Breast epithelium (tissue), 4 donors: ENCODE data around the gene PHAX. TPM values are rescaled to one million over a fixed set of nuclear protein-coding genes. Genes with fewer than 3 reads are reported as not detected.

ENCODE experiments used
- DNase-seq, 2 donors: peaks; one replicate each; pipeline ENCODE4 v3.0.0-alpha.2; 2019; ENCODE audit warnings: low spot score in 2 of 2
- H3K27ac ChIP-seq, 2 donors: fragments of 200-600 bp; sonication (generic) in 1 of 2; one replicate each; pipeline ENCODE4 v1.5.1; 2016 to 2019; ENCODE audit warnings: mild to moderate bottlenecking in 1 of 2
- H3K27me3 ChIP-seq, 2 donors: fragments of 200-600 bp; sonication (generic) in 1 of 2; one replicate each; pipeline versions ENCODE4 v1.5.1 to v1.6.0; 2017 to 2019; ENCODE audit warnings: control low read depth in 1 of 2, mild to moderate bottlenecking in 1 of 2
- H3K36me3 ChIP-seq: fragments of 200-600 bp; one replicate; pipeline ENCODE4 v1.5.1; 2019
- H3K4me1 ChIP-seq, 2 donors: fragments of 200-600 bp; sonication (generic); one replicate each; pipeline ENCODE4 v1.5.1; 2016 to 2019; ENCODE audit warnings: control low read depth in 1 of 2
- H3K4me3 ChIP-seq, 3 donors: fragments of 200-600 bp; sonication (generic); 1 replicate in 2 of 3; 2 replicates in 1 of 3; pipeline ENCODE4 v1.5.1; 2016 to 2019; ENCODE audit warnings: mild to moderate bottlenecking in 3 of 3, moderate library complexity in 2 of 3
- H3K9me3 ChIP-seq, 2 donors: fragments of 200-600 bp; sonication (generic) in 1 of 2; one replicate each; pipeline ENCODE4 v1.5.1; 2016 to 2019; ENCODE audit warnings: control low read depth in 1 of 2
- POLR2A ChIP-seq: fragments of 450-650 bp; IDR thresholded peaks from one replicate; pipeline ENCODE4 v1.6.1; 2016; ENCODE audit warnings: antibody characterized with exemption, mild to moderate bottlenecking, moderate library complexity
- POLR2AphosphoS5 ChIP-seq, 3 donors: sonication (generic); formaldehyde crosslinking; IDR thresholded peaks; one replicate each; pipeline ENCODE4 v1.6.1; 2017; ENCODE audit warnings: antibody characterized with exemption in 3 of 3
- intact Hi-C: fragments of 100-400 bp; cut with DNase I; formaldehyde crosslinking; loops from one replicate; pipeline ENCODE4 v1.15.1; 2023; ENCODE audit warnings: low total_unique reads
- total RNA-seq, 3 donors: library from RNA; depleted of rRNA; stranded (reverse); fragments of >200 nt; gene quantifications; one replicate each; pipeline ENCODE4 v1.1.0, GENCODE V29; 2016
- TF ChIP-seq, protein P1 (sequence below), 3 donors: fragments of 450-650 bp; IDR thresholded peaks; one replicate each; pipeline ENCODE4 v1.5.1; 2016 to 2017; ENCODE audit warnings: antibody characterized with exemption in 3 of 3, mild to moderate bottlenecking in 3 of 3, moderate library complexity in 3 of 3

PHAX gene
- total RNA-seq, 3 donors from 2014 or later = 44.9 to 58.7 (median 54.7) TPM

DNA sequence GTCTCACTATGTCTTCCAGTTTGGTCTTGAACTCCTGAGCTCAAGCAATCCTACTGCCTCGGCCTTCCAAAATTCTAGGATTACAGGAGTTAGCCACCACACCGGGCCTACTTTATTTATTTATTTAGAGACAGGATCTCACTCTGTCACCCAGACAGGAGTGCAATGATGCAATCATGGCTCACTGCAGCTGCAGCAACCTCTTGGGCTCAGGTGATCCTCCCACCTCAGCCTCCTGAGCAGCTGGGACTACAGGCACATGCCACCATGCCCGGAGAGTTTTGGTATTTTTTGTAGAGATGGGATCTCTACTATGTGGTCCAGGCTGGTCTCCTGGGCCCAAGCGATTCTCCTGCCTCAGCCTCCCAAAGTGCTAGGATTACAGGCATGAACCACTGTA is 32.8 kb downstream of the PHAX start:
- H3K27me3 ChIP-seq = no peaks in the 10 kb centered on the region
- no peak overlapping the region for H3K4me3 ChIP-seq
- H3K27ac ChIP-seq = no peak overlapping the region
- DNase-seq = no peak
- H3K9me3 ChIP-seq = no peaks in the 10 kb centered on the region
- no peaks in the 10 kb centered on the region for H3K4me1 ChIP-seq
- intact Hi-C loops = no loop called here
- TF ChIP-seq, protein P1, sequence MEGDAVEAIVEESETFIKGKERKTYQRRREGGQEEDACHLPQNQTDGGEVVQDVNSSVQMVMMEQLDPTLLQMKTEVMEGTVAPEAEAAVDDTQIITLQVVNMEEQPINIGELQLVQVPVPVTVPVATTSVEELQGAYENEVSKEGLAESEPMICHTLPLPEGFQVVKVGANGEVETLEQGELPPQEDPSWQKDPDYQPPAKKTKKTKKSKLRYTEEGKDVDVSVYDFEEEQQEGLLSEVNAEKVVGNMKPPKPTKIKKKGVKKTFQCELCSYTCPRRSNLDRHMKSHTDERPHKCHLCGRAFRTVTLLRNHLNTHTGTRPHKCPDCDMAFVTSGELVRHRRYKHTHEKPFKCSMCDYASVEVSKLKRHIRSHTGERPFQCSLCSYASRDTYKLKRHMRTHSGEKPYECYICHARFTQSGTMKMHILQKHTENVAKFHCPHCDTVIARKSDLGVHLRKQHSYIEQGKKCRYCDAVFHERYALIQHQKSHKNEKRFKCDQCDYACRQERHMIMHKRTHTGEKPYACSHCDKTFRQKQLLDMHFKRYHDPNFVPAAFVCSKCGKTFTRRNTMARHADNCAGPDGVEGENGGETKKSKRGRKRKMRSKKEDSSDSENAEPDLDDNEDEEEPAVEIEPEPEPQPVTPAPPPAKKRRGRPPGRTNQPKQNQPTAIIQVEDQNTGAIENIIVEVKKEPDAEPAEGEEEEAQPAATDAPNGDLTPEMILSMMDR (IDR thresholded peaks at IDR 0.05) = no peak
- TF ChIP-seq POLR2AphosphoS5 (IDR thresholded peaks at IDR 0.05) (no peak), POLR2A (no peak)
- H3K36me3 ChIP-seq = no peaks in the 10 kb centered on the region

DNA sequence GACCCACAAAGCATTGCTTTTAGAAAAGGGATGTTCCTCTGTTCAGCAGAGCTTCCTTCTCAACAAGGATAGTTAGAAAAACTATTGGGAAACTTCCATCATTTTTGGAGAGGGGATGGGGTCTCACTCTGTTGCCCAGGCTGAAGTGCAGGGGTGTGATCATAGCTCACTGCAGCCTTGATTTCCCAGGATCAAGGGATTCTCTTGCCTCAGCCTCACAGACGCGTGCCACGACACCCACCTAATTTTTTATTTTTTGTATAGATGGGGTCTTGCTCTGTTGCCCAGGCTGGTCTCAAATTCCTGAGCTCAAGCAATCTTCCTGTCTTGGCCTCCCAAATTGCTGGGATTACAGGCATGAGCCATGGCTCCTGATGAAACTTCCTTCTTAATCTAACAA is 34.8 kb downstream of the PHAX start:
- TF ChIP-seq POLR2A = no peak
- TF ChIP-seq, protein P1 (IDR thresholded peaks at IDR 0.05) = no peak
- TF ChIP-seq POLR2AphosphoS5 (IDR thresholded peaks at IDR 0.05) = no peak

DNA sequence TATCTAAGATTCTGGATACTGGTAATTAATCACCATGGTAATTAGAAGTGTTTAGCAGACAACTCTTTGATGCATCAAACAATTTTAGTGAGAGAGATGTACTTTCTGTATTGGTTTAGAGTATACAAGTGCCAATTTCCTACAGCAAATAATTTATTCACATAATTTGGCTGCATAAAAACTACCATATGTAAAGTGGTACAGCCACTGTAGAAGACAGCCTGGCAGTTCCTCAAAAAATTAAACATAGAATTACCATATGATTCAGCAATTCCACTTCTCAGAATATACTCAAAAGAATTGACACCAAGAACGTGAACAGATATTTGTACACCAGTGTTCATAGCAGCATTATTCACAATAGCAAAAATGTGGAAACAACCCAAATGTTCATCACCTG is 36.2 kb downstream of the PHAX start:
- intact Hi-C loops = no loop called here
- Histone ChIP-seq H3K27me3 (no peaks in the 10 kb centered on the region), H3K4me3 (no peak overlapping the region), H3K9me3 (no peaks in the 10 kb centered on the region), H3K36me3 (no peaks in the 10 kb centered on the region), H3K27ac (no peak overlapping the region), H3K4me1 (no peaks in the 10 kb centered on the region)
- DNase-seq = no peak
- no peak for TF ChIP-seq POLR2AphosphoS5 (IDR thresholded peaks at IDR 0.05)
- no peak for TF ChIP-seq POLR2A
- TF ChIP-seq, protein P1 (IDR thresholded peaks at IDR 0.05) = no peak

More for the DNA sequence above, 34.8 kb downstream of the PHAX start:
- H3K4me1 ChIP-seq = no peaks in the 10 kb centered on the region
- no peak for DNase-seq
- no peaks in the 10 kb centered on the region for H3K9me3 ChIP-seq
- H3K27ac ChIP-seq = no peak overlapping the region
- H3K4me3 ChIP-seq = no peak overlapping the region
- no peaks in the 10 kb centered on the region for H3K27me3 ChIP-seq
- intact Hi-C loops = no loop called here
- H3K36me3 ChIP-seq = no peaks in the 10 kb centered on the region

DNA sequence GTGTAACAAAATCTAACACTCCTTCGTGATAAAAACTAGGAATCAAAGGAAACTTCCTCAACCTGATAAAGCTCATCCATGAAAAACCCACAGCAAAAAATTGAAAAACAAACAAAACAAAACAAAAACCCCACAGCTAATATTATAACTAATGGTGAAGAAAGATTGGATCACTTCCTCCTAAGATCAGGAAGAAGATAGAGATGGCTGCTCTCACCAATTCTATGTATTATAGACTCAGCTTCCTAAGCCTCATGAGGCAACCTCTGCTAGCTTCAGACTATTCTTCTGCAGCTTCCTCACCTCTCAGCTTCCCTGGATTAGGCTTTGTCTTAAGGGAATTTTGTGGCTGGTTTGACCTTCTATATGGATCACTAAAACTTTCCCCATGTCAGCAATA is 40.1 kb downstream of the PHAX start:
- Histone ChIP-seq H3K36me3 (no peaks in the 10 kb centered on the region), H3K4me1 (no peaks in the 10 kb centered on the region), H3K4me3 (no peak overlapping the region), H3K27me3 (no peaks in the 10 kb centered on the region), H3K9me3 (peaks cover 4 to 11% of the 10 kb centered on the region in 2 donors), H3K27ac (no peak overlapping the region)
- TF ChIP-seq POLR2AphosphoS5 (IDR thresholded peaks at IDR 0.05) (no peak), POLR2A (no peak)
- TF ChIP-seq, protein P1 (IDR thresholded peaks at IDR 0.05) = no peak
- intact Hi-C loops = no loop called here
- DNase-seq = no peak

DNA sequence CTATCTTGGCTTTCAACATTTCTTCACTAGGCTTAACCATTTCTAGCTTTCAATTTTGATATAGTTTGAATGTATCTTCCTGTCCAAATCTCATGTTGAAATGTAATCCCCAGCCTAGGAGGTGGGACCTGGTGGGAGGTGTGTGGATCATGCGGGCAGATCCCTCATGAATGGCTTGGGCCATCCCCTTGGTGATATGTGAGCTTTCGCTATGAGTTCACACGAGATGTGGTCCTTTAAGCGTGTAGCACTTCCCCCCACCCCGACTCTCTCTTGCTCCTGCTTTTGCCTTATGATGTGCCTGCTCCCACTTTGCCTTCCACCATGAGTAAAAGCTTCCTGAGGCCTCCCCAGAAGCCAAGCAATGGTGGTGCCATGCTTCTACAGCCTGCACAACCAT is 40.6 kb downstream of the PHAX start:
- Histone ChIP-seq H3K27me3 (no peaks in the 10 kb centered on the region), H3K36me3 (no peaks in the 10 kb centered on the region), H3K4me1 (no peaks in the 10 kb centered on the region), H3K4me3 (no peak overlapping the region), H3K27ac (no peak overlapping the region), H3K9me3 (peaks cover 4 to 11% of the 10 kb centered on the region in 2 donors)
- intact Hi-C loops = no loop called here
- no peak for TF ChIP-seq POLR2A
- TF ChIP-seq, protein P1 (IDR thresholded peaks at IDR 0.05) = no peak
- no peak for TF ChIP-seq POLR2AphosphoS5 (IDR thresholded peaks at IDR 0.05)
- no peak for DNase-seq
